Measurements from ENCODE around the gene ASIC1.

GRCh38 chr12:50017641-50018040 lies 39.8 kb upstream of the ASIC1 start:
- TF ChIP-seq EZH2 (IDR thresholded peaks at IDR 0.05; ENCODE audit: borderline replicate concordance, low read depth, low read length, poor library complexity, severe bottlenecking) (no peak), CTCF (conservative IDR thresholded peaks at IDR 0.05; ENCODE audit: low read depth, low read length) (no peak)
